Chondrocyte (in vitro differentiated cells): ENCODE results near the gene RAG1. TPM values are rescaled to one million over a fixed set of nuclear protein-coding genes. Genes with fewer than 3 reads are reported as not detected.

Source experiments
- DNase-seq: peaks from one replicate; pipeline ENCODE4 v3.0.0; 2021; ENCODE audit warnings: mixed read lengths, low spot score
- H3K27ac Mint-ChIP-seq: one replicate; pipeline ENCODE4 v1.8.0; 2021; ENCODE audit warnings: mild to moderate bottlenecking, moderate library complexity, mixed read lengths; ENCODE audit not compliant: unreplicated experiment
- H3K27me3 Mint-ChIP-seq: 2 replicates; pipeline ENCODE4 v1.8.0; 2021; ENCODE audit warnings: low read depth, mixed read lengths
- H3K36me3 Mint-ChIP-seq: 2 replicates; pipeline ENCODE4 v1.8.0; 2021; ENCODE audit warnings: low read depth, mixed read lengths
- H3K4me1 Mint-ChIP-seq: 2 replicates; pipeline ENCODE4 v1.8.0; 2021; ENCODE audit warnings: low read depth, mild to moderate bottlenecking, mixed read lengths
- H3K4me3 Mint-ChIP-seq: one replicate; pipeline ENCODE4 v1.8.0; 2021; ENCODE audit warnings: mild to moderate bottlenecking, moderate library complexity, mixed read lengths; ENCODE audit not compliant: unreplicated experiment
- H3K9me3 Mint-ChIP-seq: 2 replicates; pipeline ENCODE4 v1.8.0; 2021; ENCODE audit warnings: low read depth, mixed read lengths
- CTCF ChIP-seq: fragments of 200-600 bp; sonication (generic); IDR thresholded peaks from 2 replicates; pipeline ENCODE4 v1.5.0; 2021; ENCODE audit warnings: antibody characterized with exemption, mild to moderate bottlenecking, moderate library complexity
- total RNA-seq: library from RNA; stranded (reverse); gene quantifications from 3 replicates; pipeline ENCODE4 v1.2.1, GENCODE V29; 2021

Gene RAG1
- total RNA-seq, 1 donor from 2014 or later, result 1.1 TPM

GRCh38 chr11:36565031-36565610 lies 2.7 kb upstream of the RAG1 start:
- DNase-seq, result no peak
- Mint-ChIP-seq H3K36me3 (no peaks in the 10 kb centered on the region), H3K9me3 (no peaks in the 10 kb centered on the region), H3K27ac (no peak overlapping the region), H3K27me3 (peaks cover 47% of the 10 kb centered on the region), H3K4me3 (no peak overlapping the region), H3K4me1 (peaks cover 5% of the 10 kb centered on the region)
- TF ChIP-seq CTCF, result no peak

- Mint-ChIP-seq H3K4me3 (no peak overlapping the region), H3K27ac (no peak overlapping the region), H3K4me1 (peaks cover 5% of the 10 kb centered on the region), H3K27me3 (peaks cover 52% of the 10 kb centered on the region), H3K9me3 (no peaks in the 10 kb centered on the region), H3K36me3 (no peaks in the 10 kb centered on the region)
- DNase-seq, result no peak
- TF ChIP-seq CTCF, result no peak
These were observed 1.3 kb upstream of the RAG1 start for GRCh38 chr11:36566407-36567053.

GRCh38 chr11:36569095-36569494 lies 1.3 kb downstream of the RAG1 start:
- no peak for TF ChIP-seq CTCF
- Mint-ChIP-seq H3K9me3 (no peaks in the 10 kb centered on the region), H3K27ac (no peak overlapping the region), H3K27me3 (peaks cover 53% of the 10 kb centered on the region), H3K4me3 (no peak overlapping the region), H3K4me1 (peaks cover 5% of the 10 kb centered on the region), H3K36me3 (peaks cover under 1% of the 10 kb centered on the region)
- no peak for DNase-seq

- Mint-ChIP-seq H3K9me3 (no peaks in the 10 kb centered on the region), H3K4me3 (no peak overlapping the region), H3K27me3 (peaks cover 20% of the 10 kb centered on the region), H3K4me1 (peaks cover 29% of the 10 kb centered on the region), H3K36me3 (peaks cover 2% of the 10 kb centered on the region), H3K27ac (no peak overlapping the region)
- TF ChIP-seq CTCF, result no peak
- no peak for DNase-seq
These were observed 6.7 kb downstream of the RAG1 start for GRCh38 chr11:36574486-36574885.

- Mint-ChIP-seq H3K4me1 (peaks cover 29% of the 10 kb centered on the region), H3K9me3 (no peaks in the 10 kb centered on the region), H3K4me3 (peak overlapping the region; percentile 24), H3K27me3 (peaks cover under 1% of the 10 kb centered on the region), H3K36me3 (peaks cover 3% of the 10 kb centered on the region), H3K27ac (peak overlapping the region; percentile 86)
- no peak for DNase-seq
- TF ChIP-seq CTCF, result no peak
These were observed 9.6 kb downstream of the RAG1 start for GRCh38 chr11:36577373-36577772.
